HG02759 (cell line): Measurements from ENCODE around the gene TCF7.

Experiments used
- ATAC-seq: cut with Tn5 transposase; IDR thresholded peaks from one replicate; pipeline ENCODE4 v1.9.1; 2021; ENCODE audit warnings: mild to moderate bottlenecking, moderate library complexity; ENCODE audit not compliant: unreplicated experiment

Gene TCF7

GRCh38 chr5:134088994-134089560, 25.4 kb upstream of the TCF7 start:
- ATAC-seq = no peak

DNA sequence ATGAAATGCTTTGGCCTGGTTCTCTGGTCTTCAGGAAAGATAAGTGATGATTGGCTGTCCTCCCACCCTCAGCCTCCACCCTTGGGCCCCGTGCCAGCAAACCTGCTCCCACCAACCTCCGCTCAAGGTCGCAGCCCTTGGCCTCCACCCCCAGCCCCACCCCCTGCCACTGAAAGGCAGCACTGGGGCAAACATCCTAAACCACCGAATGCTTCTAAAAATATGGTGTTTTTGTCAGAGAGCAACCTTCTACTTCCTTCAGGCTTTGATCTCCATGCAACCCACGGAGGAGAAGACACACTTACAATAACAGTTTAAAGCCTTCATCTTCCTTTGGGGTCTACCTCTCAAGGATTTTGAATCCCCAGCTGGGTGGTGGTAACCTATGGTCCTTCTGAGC, 24.0 kb upstream of the TCF7 start:
- no peak for ATAC-seq

DNA sequence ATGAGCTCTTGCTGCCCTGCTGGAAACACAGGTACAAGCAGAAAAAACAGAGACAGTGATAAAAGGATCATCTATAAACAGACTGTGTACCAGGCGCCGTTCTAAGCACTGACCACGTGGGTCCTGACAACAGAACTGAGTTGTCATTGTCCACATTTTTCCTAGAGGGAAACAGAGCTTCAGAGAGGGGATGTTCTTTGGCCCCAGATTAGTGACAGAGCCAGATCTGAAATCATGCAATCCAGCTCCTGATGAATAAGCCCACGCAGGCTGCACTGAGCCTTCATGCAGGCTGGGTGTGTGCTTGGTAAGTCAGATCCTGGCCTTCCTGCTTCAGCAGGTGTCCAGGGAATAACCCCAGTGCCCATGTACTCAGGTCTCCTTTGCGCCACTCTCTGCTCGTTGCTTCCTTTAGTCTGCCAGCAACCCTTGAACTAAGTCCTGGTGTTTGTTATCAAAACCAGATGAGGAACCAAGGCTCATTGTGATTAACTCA, 22.8 kb upstream of the TCF7 start:
- no peak for ATAC-seq

DNA sequence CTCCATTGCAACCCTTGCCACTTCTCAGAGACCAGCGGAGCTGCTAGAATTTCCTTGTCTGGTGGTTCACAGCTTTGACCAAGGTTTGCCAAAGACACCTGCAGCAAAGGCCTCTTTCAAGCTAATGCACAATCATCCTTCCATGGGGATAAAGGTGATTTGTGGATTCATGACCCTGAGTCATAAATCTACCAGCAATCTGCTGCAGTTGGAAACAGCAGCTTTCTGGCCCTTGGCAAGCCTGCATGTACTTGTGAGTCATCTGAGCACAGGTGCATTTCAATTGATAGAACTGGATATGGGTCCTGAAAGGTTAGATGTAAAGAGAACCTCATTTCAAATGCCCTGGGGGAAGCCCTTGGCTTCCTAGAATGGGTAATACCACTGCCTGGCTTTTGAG, 21.6 kb upstream of the TCF7 start:
- no peak for ATAC-seq

- no peak for ATAC-seq
Observed at GRCh38 chr5:134093351-134093750, 21.1 kb upstream of the TCF7 start.

DNA sequence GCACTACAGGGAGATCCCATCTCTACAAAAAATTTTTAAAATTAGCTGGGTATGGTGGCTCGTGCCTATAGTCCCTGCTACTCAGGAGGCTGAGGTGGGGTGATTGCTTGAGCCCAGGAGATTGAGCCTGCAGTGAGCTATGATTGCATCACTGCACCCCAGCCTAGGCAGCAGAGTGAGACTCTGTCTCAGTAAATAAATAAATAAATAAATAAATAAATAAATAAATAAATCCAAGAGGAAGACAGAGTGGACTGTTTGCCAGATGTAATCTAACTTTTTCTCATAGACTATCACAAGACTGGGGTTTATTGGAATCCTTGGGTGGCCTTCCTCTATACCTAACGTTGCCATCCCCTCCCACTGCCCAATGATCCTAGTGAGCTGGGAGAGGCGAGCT, 19.2 kb upstream of the TCF7 start:
- no peak for ATAC-seq

- ATAC-seq = no peak
Observed at GRCh38 chr5:134095887-134096589, 18.4 kb upstream of the TCF7 start.

GRCh38 chr5:134097211-134097749, 17.2 kb upstream of the TCF7 start:
- no peak for ATAC-seq

- no peak for ATAC-seq
Observed at GRCh38 chr5:134098690-134099089, 15.8 kb upstream of the TCF7 start.

- ATAC-seq = no peak
Observed at GRCh38 chr5:134099288-134099872, 15.1 kb upstream of the TCF7 start.

GRCh38 chr5:134099939-134100282, 14.6 kb upstream of the TCF7 start:
- no peak for ATAC-seq

DNA sequence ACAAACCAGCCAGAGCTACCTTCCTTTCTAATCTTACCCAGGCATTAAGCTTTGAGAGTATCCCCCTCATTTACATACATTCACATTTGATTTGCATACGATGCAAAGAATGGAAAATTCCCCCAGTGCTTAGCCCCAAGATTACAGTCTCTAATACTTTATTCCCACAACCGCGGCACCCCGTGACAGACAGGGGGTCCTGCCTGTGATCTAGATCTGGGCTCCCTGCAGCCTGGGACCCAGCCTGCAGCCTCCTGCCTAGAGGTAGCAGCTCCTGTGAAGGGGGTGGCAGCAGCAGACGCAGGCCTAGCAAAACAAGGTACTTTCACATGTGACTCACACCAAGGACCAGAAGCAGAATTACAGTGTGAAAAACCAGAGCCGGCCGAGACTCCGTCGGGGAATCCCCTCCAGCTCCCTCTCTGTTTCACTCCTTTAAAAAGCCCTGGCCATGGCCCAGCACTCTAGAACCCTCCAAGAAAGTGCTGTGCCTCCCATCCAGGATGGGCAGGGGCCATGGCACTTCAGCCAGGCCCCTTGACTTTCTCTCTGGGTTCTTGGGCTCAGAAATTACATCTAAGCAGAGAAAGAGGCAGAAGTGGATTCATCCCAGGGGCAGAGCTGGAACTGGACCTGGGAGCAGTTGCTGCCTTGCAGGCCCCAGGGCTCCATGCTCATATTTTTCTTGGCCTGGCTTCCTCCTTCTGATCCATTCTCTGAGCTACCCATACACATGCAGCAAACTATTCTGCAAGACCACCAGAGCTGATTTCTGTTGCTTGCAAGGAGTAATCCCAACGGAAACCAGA, 14.0 kb upstream of the TCF7 start:
- peak; percentile 83 for ATAC-seq

DNA sequence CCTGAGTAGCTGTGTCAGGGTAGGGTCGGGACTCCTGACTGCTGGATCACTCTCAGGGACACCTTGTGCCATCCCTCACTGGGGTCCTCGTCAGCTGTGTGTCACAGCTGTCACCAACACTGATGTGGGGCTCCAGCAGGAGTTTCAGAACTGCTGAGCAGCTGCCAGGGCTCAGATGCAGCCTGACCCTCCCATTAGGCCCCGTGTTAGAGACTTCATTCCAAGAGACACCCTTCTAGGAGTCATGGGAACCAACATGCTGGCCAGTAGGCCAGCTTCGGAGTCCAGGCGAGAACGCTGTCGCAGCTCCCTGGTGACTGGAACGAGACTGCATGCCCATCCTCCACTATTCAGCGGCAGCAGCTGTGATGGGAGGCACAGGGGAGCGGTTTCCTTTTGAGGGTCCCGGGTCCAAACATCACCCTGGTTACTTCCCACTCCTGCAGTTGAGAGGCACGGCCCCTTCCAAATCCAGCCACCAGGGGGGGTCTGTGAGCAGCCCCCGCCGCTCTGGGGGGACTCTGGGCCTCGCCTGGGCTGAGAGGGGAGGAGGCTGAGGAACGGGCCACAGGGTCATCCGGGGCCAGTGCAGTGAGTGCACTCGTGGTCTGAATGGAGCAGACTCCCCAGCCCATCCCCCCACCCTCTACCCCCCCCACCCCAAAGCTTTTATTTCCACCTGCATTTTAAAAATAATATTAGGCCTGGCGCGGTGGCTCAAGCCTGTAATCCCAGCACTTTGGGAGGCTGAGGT, 12.6 kb upstream of the TCF7 start:
- no peak for ATAC-seq

GRCh38 chr5:134103397-134103796, 11.1 kb upstream of the TCF7 start:
- no peak for ATAC-seq

GRCh38 chr5:134103998-134104654, 10.4 kb upstream of the TCF7 start:
- no peak for ATAC-seq

GRCh38 chr5:134106991-134107701, 7.3 kb upstream of the TCF7 start:
- no peak for ATAC-seq

DNA sequence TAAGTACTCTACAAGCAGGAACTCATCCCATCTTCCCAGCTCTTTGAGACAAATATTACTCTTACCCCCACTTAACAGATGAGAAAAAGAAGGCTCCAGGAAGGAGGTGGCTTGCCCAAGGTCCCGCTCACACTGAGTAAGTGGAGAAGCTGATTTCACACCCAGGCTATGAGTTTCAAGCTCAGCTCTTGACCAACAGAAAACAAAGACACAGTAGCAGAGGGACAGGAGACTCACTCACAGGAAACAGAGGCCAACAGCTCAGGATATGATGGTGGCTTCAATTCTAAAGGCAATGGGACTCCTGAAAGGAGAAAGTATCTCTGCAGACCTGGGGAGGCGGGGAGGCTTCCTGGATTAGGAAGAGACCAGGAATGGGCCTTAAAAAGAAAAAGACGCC, 6.7 kb upstream of the TCF7 start:
- ATAC-seq = no peak

DNA sequence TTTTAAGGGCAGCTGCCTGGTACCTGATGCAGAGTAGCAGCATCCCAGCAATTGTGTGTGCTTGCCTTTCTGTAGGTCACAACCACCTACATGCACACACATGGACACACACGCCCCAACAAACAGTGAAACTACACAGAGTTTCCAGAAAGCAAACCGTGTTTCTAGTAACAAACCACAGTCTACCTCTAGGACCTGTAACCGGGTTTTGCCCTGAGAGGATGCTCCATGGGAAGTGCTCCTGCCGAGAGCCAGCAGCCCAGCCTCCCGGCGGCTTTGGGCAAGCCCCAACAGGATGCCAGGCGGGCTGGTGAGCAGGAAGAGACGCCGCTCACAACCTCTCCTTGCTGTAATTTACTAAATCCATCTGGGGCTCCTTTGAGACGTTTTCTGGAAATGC, 4.1 kb upstream of the TCF7 start:
- no peak for ATAC-seq
